HEK293T (cell line): Measurements from ENCODE around the gene USP34.
"Not testable (repeated sequence)": the region's sequence is repeated elsewhere in the genome, so short reads cannot be mapped to it uniquely, and the experiment has no call there.

Experiments used
- FOXK2 ChIP-seq: fragments of 450-650 bp; IDR thresholded peaks from 2 replicates; pipeline ENCODE4 v1.6.1; 2016; ENCODE audit warnings: mild to moderate bottlenecking
- FOXM1 ChIP-seq: fragments of 450-650 bp; IDR thresholded peaks from 2 replicates; pipeline ENCODE4 v1.6.1; 2017; ENCODE audit warnings: mild to moderate bottlenecking, borderline replicate concordance
- L3MBTL2 ChIP-seq: fragments of 450-650 bp; conservative IDR thresholded peaks from 2 replicates; pipeline ENCODE4 v1.6.1; 2016; ENCODE audit warnings: mild to moderate bottlenecking
- SUZ12 ChIP-seq: fragments of 450-650 bp; IDR thresholded peaks from 2 replicates; pipeline ENCODE4 v1.6.1; 2016; ENCODE audit warnings: mild to moderate bottlenecking
- ZNF384 ChIP-seq: fragments of 450-650 bp; IDR thresholded peaks from 2 replicates; pipeline ENCODE4 v1.6.1; 2016
- TF ChIP-seq, protein P1 (sequence below): fragments of 450-650 bp; IDR thresholded peaks from 2 replicates; pipeline ENCODE4 v1.6.1; 2016

GRCh38 chr2:61148091-61148490 is 322.8 kb downstream of the USP34 start:
- TF ChIP-seq, protein P1, sequence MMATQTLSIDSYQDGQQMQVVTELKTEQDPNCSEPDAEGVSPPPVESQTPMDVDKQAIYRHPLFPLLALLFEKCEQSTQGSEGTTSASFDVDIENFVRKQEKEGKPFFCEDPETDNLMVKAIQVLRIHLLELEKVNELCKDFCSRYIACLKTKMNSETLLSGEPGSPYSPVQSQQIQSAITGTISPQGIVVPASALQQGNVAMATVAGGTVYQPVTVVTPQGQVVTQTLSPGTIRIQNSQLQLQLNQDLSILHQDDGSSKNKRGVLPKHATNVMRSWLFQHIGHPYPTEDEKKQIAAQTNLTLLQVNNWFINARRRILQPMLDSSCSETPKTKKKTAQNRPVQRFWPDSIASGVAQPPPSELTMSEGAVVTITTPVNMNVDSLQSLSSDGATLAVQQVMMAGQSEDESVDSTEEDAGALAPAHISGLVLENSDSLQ: not testable (repeated sequence)
- TF ChIP-seq ZNF384, SUZ12, FOXM1, FOXK2, L3MBTL2: not testable (repeated sequence)
